Fibroblast of the aortic adventitia (primary cell): ENCODE measurements around the gene CXXC1. TPM values are rescaled to one million over a fixed set of nuclear protein-coding genes. Genes with fewer than 3 reads are reported as not detected.
"Not testable (repeated sequence)": the region's sequence is repeated elsewhere in the genome, so short reads cannot be mapped to it uniquely, and the experiment has no call there.

ENCODE experiments used
- DNase-seq: peaks from one replicate; pipeline ENCODE4 v3.0.0-alpha.2; 2010; ENCODE audit warnings: low read depth
- H3K4me3 ChIP-seq: 2 replicates; pipeline ENCODE4 v1.5.1; 2011; ENCODE audit warnings: low read depth, mild to moderate bottlenecking, control low read depth, low read length, moderate library complexity
- CTCF ChIP-seq: IDR thresholded peaks from 2 replicates; pipeline ENCODE4 v1.5.1; 2011; ENCODE audit warnings: mild to moderate bottlenecking, low read length, control low read depth, inconsistent platforms; ENCODE audit not compliant: insufficient read depth
- total RNA-seq: library from RNA; depleted of rRNA; stranded (reverse); fragments of >200 nt; gene quantifications from 2 replicates; pipeline ENCODE4 v1.2.3, GENCODE V29; 2012; ENCODE audit warnings: low replicate concordance

CXXC1 gene
- total RNA-seq, 1 donor, result 44.6 TPM

GRCh38 chr18:50315100-50315871 lies 27.8 kb upstream of the CXXC1 start:
- no peak for TF ChIP-seq CTCF
- no peak for DNase-seq
- no peak overlapping the region for H3K4me3 ChIP-seq

GRCh38 chr18:50313873-50314460 lies 26.5 kb upstream of the CXXC1 start:
- no peak for DNase-seq
- no peak for TF ChIP-seq CTCF
- no peak overlapping the region for H3K4me3 ChIP-seq

GRCh38 chr18:50313031-50313607 lies 25.6 kb upstream of the CXXC1 start:
- no peak overlapping the region for H3K4me3 ChIP-seq
- DNase-seq, result no peak
- no peak for TF ChIP-seq CTCF

GRCh38 chr18:50312296-50313030 lies 25.0 kb upstream of the CXXC1 start:
- H3K4me3 ChIP-seq, result no peak overlapping the region
- no peak for DNase-seq
- no peak for TF ChIP-seq CTCF

- no peak overlapping the region for H3K4me3 ChIP-seq
- no peak for TF ChIP-seq CTCF
- no peak for DNase-seq
Measured at GRCh38 chr18:50311650-50312049, 24.2 kb upstream of the CXXC1 start.

- DNase-seq, result no peak
- H3K4me3 ChIP-seq, result no peak overlapping the region
- TF ChIP-seq CTCF, result no peak
Measured at GRCh38 chr18:50310080-50310479, 22.6 kb upstream of the CXXC1 start.

- DNase-seq, result not testable (repeated sequence)
Measured at GRCh38 chr18:50308851-50309250, 21.4 kb upstream of the CXXC1 start.

More at GRCh38 chr18:50308851-50309250, 21.4 kb upstream of the CXXC1 start:
- H3K4me3 ChIP-seq, result not testable (repeated sequence)
